ENCODE measurements around the gene RYR2.
A peak's percentile ranks its signal among the peaks of the same experiment; 100 is the strongest.

Gene RYR2

DNA sequence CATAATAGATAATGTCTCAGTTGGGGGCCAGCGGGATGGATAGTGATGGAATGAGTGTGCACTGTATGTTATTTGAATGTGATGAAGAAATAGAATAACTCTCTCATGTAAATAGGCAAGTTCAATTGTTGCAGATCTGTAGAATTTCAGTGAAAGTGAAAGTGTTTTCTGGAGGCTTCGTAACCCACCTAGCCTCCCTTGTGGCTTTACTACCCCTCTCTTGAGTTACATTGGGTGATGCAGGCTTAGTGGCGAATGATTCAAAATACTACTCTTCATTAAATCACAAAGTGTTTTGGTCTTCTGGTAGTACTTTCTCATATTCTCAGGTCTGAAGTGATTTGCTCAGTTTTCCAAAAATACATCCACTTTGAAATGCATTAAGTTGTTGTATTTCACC, 436.9 kb downstream of the RYR2 start:
- no peak for DNase-seq

DNA sequence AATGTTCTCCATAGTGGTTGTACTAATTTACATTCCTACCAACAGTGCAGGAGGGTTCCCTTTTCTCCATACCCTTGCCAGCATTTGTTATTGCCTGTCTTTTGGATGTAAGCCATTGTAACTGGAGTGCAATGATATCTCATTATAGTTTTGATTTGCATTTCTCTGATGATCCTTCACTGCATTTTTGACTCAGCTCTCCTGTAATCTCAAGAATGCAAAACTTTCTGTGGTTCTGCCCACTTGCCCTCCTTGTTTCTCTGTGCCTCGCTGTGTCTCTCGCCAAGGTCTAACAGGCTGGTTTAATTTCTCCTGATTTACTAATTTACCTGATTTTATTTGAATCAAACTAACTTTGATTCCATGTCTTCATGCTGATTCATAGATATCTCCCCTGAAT, 440.8 kb downstream of the RYR2 start:
- no peak for DNase-seq

DNA sequence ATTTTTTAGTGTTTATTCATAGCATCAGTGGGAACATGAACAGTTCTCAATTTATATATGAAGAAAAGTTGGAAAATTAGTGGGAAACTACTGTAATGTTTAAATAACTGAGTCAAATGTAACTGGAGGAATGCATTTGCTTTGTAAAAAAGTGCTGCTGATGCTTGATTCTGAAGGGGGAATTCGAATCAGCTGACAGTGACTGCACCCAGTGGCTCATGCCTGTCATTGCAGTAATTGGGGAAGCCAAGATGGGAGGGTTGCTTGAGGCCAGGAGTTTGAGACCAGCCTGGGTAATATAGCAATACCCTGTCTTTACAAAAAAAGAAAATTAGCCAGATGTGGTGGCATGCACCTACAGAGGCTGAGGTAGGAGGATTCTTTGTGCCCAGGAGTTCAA, 450.4 kb downstream of the RYR2 start:
- DNase-seq = no peak

DNA sequence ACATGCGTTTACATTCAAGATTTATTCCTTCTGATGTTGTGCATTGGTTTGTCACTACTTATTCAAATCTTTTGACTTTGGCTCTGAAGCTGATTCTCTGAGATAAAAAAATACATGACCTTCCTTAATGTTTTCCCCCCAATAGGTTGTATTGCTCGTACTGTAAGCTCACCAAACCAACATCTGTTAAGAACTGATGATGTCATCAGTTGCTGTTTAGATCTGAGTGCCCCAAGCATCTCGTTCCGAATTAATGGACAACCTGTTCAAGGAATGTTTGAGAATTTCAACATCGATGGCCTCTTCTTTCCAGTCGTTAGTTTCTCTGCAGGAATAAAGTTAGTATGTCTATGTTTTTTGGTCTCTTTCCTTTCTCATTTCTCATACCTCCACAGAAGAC, 458.6 kb downstream of the RYR2 start:
- no peak for DNase-seq

DNA sequence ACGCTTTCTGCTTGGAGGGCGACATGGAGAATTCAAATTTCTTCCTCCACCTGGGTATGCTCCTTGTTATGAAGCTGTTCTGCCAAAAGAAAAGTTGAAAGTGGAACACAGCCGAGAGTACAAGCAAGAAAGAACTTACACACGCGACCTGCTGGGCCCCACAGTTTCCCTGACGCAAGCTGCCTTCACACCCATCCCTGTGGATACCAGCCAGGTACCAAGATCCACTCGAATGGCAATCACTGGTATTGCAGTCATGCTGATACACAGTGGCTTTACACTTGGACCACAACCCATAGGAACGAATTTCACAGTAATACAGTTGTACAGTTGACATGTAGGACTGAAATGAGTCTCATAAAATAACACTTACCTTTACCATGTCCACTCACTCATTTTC, 461.3 kb downstream of the RYR2 start:
- no peak for DNase-seq

DNA sequence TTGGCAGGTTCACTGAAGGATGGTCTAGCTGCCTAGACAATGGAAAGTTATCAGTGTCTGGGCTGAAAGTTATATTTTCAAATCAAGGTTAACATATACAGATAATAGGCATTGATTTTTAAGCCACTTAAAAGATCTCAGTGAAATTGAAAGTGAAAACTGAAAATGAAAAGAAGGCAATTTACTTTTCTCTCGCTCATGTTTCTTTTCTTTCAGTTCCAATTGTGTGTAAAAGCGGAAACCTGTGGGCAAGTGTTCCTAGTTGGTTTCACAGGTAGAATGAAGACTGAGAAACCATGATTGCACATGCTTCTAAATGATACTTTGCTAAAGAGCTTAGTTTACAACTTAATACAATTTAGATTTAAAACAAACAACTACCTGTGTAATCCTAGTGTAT, 465.0 kb downstream of the RYR2 start:
- DNase-seq = peak; percentile 3

DNA sequence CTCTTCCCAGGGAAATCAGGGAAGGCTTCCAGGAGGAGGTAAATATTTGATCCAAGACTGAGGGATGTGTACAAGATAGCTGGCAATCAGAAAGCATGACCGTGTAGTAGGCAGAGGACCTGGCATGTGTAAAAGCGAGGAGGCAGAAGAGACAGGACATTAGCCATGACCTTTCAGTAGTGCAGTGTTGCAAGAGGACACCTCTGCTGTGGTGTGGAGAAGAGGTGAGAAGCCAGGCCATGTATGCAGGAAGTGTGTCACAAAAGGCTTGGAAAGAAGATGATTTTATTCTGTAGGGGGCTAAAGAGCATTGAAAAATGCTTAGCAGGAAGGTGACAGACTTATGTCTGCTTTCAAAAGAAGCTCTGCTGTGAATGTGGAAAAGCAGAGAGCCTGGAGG, 467.8 kb downstream of the RYR2 start:
- no peak for DNase-seq

DNA sequence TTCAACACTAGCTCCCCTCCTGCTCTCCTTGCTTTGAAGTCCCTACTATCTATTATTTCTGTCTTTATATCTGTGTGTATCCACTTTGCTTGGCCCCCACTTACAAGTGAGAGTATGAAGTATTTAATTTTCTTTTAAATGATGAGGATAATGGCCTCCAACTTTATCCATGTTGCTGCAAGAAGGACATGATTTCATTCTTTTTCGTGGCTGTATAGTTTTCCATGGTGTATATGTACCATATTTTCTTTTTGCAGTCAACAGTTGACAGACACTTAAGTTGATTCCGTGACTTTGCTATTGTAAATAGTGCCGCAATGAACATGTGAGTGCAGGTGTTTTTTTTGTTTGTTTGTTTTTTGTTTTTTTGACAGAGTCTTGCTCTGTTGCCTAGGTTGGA, 483.1 kb downstream of the RYR2 start:
- no peak for DNase-seq

DNA sequence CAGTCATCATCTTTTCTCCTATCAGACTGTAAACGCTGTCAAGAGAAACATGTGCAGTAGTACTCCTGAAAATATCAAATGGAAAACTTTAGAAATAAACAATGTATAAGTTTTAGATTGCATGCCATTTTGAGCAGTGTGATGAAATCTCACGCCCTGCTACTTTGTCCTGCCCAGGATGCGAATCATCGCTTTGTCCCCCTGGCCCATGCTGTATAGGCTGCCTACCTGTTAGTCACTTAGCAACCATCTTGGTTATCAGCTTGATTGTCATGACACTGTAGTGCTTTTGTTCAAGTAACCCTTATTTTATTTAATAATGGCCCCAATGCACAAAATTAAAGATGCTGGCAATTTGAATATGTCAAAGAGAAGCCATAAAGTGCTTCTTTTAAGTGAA, 485.8 kb downstream of the RYR2 start:
- DNase-seq = no peak

DNA sequence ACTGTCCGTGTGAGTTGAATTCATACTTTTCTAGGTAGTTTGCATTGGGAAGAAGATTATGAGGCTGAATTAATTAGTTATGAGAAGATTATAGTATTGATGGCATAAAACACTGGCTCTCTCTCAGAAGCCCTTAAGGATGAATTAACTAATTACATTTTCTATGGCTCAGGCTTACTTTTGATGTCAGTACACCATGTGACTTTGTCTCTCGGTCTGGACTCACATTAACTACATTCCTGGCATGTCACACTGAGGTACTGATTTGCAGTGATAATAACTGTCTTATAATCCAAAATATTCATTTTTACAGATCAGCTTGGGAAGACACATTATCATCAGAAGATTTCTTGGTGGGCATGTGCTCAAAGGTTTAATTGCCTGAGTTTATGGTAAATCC, 486.6 kb downstream of the RYR2 start:
- DNase-seq = no peak

DNA sequence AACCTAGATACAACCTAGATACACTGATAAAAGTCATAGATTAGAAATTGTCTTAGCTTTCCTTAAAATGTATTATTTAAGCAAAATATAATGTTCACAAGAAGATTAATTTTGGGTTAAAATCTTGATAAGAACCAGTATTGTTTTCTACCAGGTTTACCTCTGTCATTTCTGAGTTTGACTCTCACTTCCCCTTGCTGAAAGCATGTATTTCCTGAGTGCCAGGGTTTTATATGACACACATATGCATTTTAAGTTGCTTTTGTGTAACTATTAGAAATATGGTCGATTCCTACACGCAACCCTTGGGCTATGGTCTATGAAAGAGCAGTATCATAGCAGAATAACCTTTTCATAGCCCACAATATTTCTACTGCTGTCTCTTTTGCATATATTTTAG, 497.1 kb downstream of the RYR2 start:
- no peak for DNase-seq

DNA sequence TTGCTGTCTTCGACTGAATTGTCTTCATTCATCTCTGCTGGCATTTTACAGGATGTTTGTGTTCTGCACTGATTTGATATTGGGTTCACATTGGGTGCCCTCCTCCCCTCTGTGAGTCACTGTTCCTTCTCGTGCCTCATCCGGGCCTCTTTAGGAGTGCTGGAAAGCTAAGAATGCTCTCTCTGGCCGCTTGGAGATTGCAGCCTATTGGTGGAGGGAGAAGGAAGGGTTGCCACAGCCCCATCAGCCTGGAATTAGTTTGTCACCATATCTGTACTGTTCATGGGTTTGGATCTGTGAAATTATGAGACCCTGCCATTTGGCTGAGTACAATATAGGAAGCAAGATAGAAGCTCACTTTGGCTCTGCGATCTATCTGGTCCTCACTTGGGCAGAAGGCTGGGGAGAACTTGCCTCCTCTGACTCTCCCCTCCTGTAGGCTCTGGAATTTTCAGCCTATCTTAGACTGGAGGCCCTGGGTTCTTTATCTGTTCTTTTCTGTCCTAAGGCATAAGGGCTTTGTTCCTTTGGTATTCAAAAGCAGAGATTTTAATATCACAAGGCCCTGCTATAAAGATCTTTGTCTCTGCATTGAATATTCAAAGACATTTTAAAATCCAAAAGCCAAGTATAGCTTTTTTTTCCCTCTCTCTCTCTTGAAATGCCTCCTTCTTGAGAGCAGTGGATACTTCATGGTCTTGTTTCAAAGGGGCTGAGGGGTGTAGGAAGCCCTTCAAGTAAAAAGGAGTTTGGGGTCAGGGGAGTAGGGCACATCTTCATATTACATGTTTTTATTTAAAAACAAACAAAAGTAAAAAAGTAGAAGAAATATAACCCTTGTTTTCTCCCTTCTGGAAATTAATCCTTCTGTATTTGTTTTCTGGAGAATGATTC, 500.8 kb downstream of the RYR2 start:
- DNase-seq = no peak

DNA sequence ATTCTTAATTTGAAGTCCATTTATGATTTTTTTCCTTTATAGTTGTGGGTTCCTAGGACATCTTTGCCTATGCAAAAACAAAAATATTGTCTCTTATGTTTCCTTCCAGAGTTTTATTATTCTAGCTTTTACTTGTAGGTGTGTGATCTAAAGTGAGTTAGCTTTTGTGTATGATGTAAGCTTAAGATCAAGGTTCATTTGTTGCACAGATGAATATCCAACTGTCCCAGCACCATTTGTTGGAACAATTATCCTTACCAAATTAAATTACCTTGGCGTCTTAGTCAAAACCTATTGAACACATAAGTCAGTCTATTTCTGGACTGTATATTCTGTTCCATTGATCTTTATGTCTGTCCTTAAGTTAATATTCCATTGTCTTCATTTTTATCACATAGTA, 511.1 kb downstream of the RYR2 start:
- DNase-seq = no peak

DNA sequence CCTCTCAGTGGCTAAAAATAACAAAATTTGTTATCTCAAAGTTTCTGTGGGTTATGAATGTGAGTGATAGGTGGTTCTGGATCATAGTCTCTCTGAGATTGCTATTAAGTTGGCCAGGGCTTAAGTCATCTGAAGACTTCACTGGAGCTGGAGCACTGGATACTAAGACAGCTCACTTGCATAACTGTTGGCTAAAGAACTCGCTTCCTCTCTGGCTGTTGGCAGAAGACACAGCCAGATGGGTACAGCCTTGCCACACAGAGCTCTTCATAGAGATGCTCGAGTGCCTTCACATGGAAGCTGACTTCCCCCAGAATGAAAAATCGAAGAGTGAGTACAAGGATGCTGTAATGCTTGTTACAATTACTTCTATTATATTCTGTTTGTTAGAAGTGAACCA, 514.9 kb downstream of the RYR2 start:
- no peak for DNase-seq

DNA sequence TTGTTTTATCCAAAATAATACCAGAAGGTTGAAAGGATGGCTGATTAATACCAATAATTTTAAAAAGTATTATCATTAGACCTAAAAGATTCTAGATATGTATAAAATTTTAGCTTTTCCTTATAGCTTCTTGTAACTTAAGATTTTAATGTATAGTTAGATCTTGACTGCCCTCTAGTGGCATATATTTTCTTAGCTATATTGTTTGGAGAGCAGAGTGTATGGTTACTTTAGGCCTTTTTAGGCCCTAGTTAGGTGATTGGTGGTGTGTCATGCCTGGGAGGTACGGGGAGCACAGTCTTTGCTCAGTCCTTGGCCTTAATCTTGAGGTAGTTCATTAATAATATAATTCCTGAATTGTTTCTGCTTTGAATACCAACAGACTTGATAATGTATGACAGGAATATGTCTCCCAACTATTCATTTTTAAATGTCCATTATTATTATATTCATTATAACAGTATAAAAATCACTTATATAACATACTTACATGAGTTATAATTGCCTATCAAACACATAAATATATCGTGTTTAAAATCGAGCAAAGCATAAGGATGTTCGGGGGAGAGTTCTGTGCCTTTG, 520.3 kb downstream of the RYR2 start:
- DNase-seq = peak; percentile 49

DNA sequence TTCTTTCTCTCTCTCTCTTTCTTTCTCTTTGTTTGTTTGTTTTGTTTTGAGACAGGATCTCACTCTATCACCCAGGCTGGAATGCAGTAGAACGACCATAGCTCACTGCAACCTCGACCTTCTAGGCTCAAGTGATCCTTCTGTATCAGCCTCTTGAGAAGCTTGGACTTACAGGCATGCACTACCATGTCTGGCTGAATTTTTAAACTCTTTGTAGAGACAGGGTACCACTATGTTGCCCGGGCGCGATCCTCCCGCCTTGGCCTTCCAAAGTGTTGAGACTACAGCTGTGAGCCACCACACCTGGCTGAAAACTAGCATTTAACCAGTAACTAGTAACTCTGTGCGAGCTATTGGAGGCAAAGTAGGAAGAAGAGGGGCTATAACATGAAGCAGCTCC, 523.3 kb downstream of the RYR2 start:
- DNase-seq = no peak

DNA sequence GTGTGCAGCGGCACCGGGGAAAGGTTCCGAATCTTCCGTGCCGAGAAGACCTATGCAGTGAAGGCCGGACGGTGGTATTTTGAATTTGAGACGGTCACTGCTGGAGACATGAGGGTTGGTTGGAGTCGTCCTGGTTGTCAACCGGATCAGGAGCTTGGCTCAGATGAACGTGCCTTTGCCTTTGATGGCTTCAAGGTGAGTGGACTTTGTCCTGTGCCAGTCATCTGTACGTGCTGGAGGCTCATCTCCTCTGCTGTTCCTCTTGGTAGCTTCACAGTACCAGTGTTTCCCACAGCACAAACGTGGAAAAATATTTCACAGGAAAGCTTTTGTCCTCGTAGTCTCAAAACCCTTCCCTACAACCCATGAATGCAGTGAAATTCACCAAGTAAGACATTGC, 524.6 kb downstream of the RYR2 start:
- DNase-seq = no peak

DNA sequence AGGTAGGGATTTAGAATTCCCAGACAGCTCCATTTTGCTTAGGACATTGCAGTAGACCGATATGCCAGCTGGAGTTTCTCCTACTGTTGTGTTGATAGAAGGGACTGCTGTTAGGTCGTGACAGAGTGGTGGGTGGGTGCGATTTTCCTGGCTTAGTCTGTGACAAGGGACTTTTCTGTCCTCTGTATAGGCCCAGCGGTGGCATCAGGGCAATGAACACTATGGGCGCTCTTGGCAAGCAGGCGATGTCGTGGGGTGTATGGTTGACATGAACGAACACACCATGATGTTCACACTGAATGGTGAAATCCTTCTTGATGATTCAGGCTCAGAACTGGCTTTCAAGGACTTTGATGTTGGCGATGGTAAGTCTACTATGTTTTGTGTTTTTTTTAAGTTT, 527.0 kb downstream of the RYR2 start:
- no peak for DNase-seq

DNA sequence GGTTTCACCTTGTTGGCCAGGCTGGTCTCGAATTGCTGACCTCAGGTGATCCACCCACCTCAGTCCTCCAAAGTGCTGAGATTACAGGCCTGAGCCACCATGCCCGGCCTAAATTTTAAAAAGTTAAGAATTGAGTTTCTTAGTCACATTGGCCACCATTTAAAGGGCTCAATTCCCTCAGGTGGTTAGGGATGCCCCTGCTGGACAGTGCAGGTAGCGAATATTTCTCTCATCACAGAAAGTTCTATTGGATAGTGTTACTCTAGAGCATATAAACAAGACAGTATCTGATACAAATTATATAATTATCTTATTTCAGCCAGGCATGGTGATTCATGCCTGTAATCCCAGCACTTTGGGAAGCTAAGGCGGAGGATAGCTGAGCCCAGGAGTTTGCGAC, 528.5 kb downstream of the RYR2 start:
- no peak for DNase-seq

DNA sequence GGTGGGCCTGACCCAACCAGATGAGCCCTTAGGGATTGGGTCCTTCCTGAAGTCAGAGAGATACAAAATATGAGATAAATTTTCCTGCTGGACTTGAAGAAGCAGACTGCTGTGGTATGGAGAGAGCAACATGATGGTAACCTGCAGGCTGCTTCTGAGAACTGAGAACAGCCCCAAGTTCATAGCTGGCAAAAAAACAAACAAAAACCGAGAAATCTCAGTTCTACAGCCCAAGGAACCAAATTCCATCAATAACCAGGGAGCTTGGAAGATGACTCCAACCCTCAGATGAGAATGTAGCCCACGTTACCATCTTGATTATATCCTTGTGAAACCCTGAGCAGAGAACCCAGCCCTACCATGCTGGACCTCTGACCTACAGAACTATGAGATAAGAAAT, 532.6 kb downstream of the RYR2 start:
- DNase-seq = no peak

DNA sequence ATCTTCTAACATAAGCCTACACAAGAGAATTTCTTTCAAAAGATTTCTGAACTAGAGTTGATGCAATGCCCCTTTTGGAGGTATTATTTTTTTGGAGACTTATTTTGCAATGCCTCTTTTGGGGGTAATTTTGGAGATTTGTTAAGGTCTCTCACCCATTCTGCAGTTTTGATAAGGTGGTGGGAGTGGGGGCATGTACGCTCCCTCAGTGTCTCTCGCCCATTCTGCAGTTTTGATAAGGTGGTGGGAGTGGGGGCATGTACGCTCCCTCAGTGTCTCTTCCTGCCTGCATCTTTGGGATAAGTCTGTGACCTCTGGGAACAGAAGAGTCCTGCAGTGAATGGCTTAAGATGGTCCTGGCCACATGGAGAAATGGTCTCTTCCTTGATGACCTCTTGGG, 536.6 kb downstream of the RYR2 start:
- no peak for DNase-seq

DNA sequence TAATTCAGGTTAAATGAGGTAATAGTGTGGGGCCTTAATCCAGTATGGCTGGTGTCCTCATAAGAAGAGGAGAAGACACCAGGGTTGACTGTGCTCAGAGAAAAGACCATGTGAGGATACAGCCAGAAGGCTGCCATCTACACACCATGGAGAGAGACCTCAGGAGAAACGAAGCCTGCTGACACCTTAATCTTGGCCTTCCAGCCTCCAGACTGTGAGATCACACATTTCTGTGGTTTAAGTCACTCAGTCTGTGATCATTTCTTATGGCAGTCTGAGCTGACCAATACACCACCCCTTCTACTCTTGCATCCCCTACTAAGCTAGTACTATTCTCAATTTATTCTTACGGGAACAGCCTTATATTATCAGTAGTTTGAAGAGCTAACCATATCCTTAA, 538.7 kb downstream of the RYR2 start:
- no peak for DNase-seq

DNA sequence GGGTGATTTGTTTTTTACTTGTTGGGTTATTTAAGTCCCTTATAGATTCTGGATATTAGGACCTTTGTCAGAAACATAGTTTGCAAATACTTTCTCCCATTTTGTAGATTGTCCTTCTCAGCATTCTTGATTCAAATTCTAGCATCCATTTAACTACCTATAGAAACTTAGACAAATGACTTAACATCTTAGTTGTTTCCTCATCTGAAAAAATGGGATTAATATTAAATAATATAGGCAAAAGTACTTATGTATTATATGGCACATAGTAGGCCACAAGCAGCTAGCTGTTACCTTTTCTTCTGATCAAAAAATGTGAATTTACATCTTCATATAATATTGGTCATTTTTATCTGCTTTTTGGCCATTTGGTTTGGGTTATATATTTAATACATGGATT, 541.3 kb downstream of the RYR2 start:
- no peak for DNase-seq

DNA sequence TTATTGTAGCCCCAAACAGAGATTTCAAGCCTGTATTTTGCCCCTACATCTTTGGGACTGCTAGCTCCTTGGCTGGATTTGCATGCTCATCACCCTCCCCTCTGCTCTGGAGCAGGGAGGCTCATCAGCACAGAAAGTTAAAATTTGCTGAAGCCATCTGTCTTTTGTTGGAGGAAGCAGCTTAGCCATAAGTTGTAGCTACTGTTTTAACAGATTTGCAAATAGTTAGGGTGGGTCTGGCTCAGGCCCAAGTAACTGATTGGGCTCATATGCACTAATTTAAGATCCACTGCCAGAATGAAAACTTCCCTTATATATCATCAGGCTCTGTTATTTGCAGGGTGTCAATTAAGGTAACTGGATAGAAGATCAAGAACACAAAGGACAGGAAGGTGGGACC, 541.8 kb downstream of the RYR2 start:
- no peak for DNase-seq

DNA sequence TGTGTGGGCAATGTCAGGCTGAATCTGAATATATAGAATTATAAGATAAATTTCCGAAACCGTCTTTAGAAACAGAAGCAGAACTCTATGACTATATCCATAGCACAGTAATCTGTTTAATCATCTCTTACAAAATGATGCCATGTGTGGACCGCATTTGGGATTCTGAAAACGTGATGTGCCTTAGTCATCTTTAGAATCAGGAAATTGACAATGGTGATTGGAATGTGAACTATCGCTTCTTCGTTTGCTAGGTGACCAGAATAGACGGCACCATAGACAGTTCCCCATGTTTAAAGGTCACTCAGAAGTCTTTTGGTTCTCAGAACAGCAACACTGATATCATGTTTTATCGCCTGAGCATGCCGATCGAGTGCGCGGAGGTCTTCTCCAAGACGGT, 548.4 kb downstream of the RYR2 start:
- no peak for DNase-seq
